Parathyroid adenoma (tissue), 2 donors: ENCODE measurements around the gene EXO1.

Experiments
- H2AFZ ChIP-seq: fragments of 300-600 bp; sonication (generic); one replicate; pipeline ENCODE4 v1.7.0; 2017; ENCODE audit warnings: antibody characterized with exemption, mild to moderate bottlenecking
- H3K27ac ChIP-seq: fragments of 300-600 bp; sonication (generic); one replicate; pipeline ENCODE4 v1.7.0; 2017
- H3K27me3 ChIP-seq: fragments of 300-600 bp; sonication (generic); one replicate; pipeline ENCODE4 v1.7.0; 2017; ENCODE audit warnings: low read length; ENCODE audit not compliant: control insufficient read depth, insufficient read depth
- H3K36me3 ChIP-seq: fragments of 300-600 bp; sonication (generic); one replicate; pipeline ENCODE4 v1.7.0; 2017; ENCODE audit warnings: low read length; ENCODE audit not compliant: control insufficient read depth, insufficient read depth
- H3K4me1 ChIP-seq: fragments of 300-600 bp; sonication (generic); one replicate; pipeline ENCODE4 v1.7.0; 2017; ENCODE audit warnings: control low read depth
- H3K4me2 ChIP-seq: fragments of 300-600 bp; sonication (generic); one replicate; pipeline ENCODE4 v1.7.0; 2017; ENCODE audit warnings: low read length
- H3K4me3 ChIP-seq: fragments of 300-600 bp; sonication (generic); one replicate; pipeline ENCODE4 v1.7.0; 2017; ENCODE audit warnings: low read depth, low read length
- H3K79me2 ChIP-seq: fragments of 300-600 bp; sonication (generic); one replicate; pipeline ENCODE4 v1.7.0; 2017; ENCODE audit warnings: control low read depth
- H3K9ac ChIP-seq: fragments of 300-600 bp; sonication (generic); one replicate; pipeline ENCODE4 v1.7.0; 2017; ENCODE audit warnings: mild to moderate bottlenecking
- H3K9me3 ChIP-seq: fragments of 300-600 bp; sonication (generic); one replicate; pipeline ENCODE4 v1.7.0; 2017; ENCODE audit warnings: low read length; ENCODE audit not compliant: control insufficient read depth
- CTCF ChIP-seq: fragments of 300-600 bp; sonication (generic); IDR thresholded peaks from one replicate; pipeline ENCODE4 v1.7.0; 2017; ENCODE audit warnings: antibody characterized with exemption, mild to moderate bottlenecking
- donor health status: primary hyperparathyroidism.

The EXO1 gene

GRCh38 chr1:241891296-241891695 is 43.3 kb downstream of the EXO1 start:
- Histone ChIP-seq H3K27ac (no peak overlapping the region), H3K79me2 (no peaks in the 10 kb centered on the region)

GRCh38 chr1:241894016-241894415 is 46.0 kb downstream of the EXO1 start:
- Histone ChIP-seq H3K79me2 (no peaks in the 10 kb centered on the region), H3K9me3 (no peaks in the 10 kb centered on the region), H3K27ac (no peak overlapping the region), H3K27me3 (no peaks in the 10 kb centered on the region), H3K4me3 (no peak overlapping the region), H3K4me1 (no peaks in the 10 kb centered on the region), H3K9ac (no peak overlapping the region), H3K36me3 (no peaks in the 10 kb centered on the region), H3K4me2 (no peak overlapping the region), H2AFZ (no peak overlapping the region)
- TF ChIP-seq CTCF = no peak

More at GRCh38 chr1:241891296-241891695, 43.3 kb downstream of the EXO1 start:
- Histone ChIP-seq H2AFZ (no peak overlapping the region), H3K27me3 (no peaks in the 10 kb centered on the region), H3K4me3 (no peak overlapping the region), H3K36me3 (no peaks in the 10 kb centered on the region), H3K9ac (no peak overlapping the region), H3K9me3 (no peaks in the 10 kb centered on the region), H3K4me1 (no peaks in the 10 kb centered on the region), H3K4me2 (no peak overlapping the region)
- no peak for TF ChIP-seq CTCF

- TF ChIP-seq CTCF = no peak
- no peak overlapping the region for H3K27ac ChIP-seq
- no peaks in the 10 kb centered on the region for H3K79me2 ChIP-seq
- no peak overlapping the region for H3K4me2 ChIP-seq
- H3K27me3 ChIP-seq = no peaks in the 10 kb centered on the region
- H3K4me1 ChIP-seq = no peaks in the 10 kb centered on the region
- no peak overlapping the region for H3K9ac ChIP-seq
- no peaks in the 10 kb centered on the region for H3K9me3 ChIP-seq
- H2AFZ ChIP-seq = no peak overlapping the region
- no peaks in the 10 kb centered on the region for H3K36me3 ChIP-seq
- H3K4me3 ChIP-seq = no peak overlapping the region
Observed at GRCh38 chr1:241895013-241895412, 47.0 kb downstream of the EXO1 start.

GRCh38 chr1:241896670-241896962 is 48.6 kb downstream of the EXO1 start:
- H3K9ac ChIP-seq = no peak overlapping the region
- H3K4me2 ChIP-seq = no peak overlapping the region
- H3K27me3 ChIP-seq = no peaks in the 10 kb centered on the region
- H3K27ac ChIP-seq = no peak overlapping the region
- H3K36me3 ChIP-seq = no peaks in the 10 kb centered on the region
- no peak overlapping the region for H3K4me3 ChIP-seq
- no peaks in the 10 kb centered on the region for H3K4me1 ChIP-seq
- no peak for TF ChIP-seq CTCF
- H2AFZ ChIP-seq = no peak overlapping the region
- no peaks in the 10 kb centered on the region for H3K9me3 ChIP-seq
- H3K79me2 ChIP-seq = no peaks in the 10 kb centered on the region

GRCh38 chr1:241899210-241899609 is 51.2 kb downstream of the EXO1 start:
- Histone ChIP-seq H3K4me1 (no peaks in the 10 kb centered on the region), H3K4me2 (no peak overlapping the region), H2AFZ (no peak overlapping the region), H3K9ac (no peak overlapping the region), H3K79me2 (no peaks in the 10 kb centered on the region), H3K4me3 (no peak overlapping the region), H3K27ac (no peak overlapping the region), H3K27me3 (no peaks in the 10 kb centered on the region), H3K36me3 (no peaks in the 10 kb centered on the region), H3K9me3 (no peaks in the 10 kb centered on the region)
- TF ChIP-seq CTCF = no peak
